Measurements from ENCODE around the gene HOXB1. TPM values are rescaled to one million over a fixed set of nuclear protein-coding genes. Genes with fewer than 3 reads are reported as not detected.
A peak's percentile ranks its signal among the peaks of the same experiment; 100 is the strongest.

Gene HOXB1
- total and polyA plus RNA-seq, 4 donors: not detected

- TF ChIP-seq GABPA (IDR thresholded peaks at IDR 0.05 in 1 of 2, conservative IDR thresholded peaks at IDR 0.05 in 1 of 2): no peak
- TF ChIP-seq ZBTB33 (IDR thresholded peaks at IDR 0.05): no peak
- TF ChIP-seq RAD21 (IDR thresholded peaks at IDR 0.05): no peak
- TF ChIP-seq RXRA (IDR thresholded peaks at IDR 0.05): no peak
- no peak for TF ChIP-seq SP1 (IDR thresholded peaks at IDR 0.05)
- TF ChIP-seq ATF3 (IDR thresholded peaks at IDR 0.05): no peak
- no peak for TF ChIP-seq YY1 (IDR thresholded peaks at IDR 0.05)
- no peak for TF ChIP-seq CTCF (IDR thresholded peaks at IDR 0.05; ENCODE audit: low read depth, low read length, missing input control)
- Histone ChIP-seq H3K4me3 (ENCODE audit: low read depth in 1 of 3, low read length in 3 of 3) (no peak overlapping the region), H3K27me3 (ENCODE audit: control insufficient read depth in 4 of 4, insufficient read depth in 4 of 4, low read length in 3 of 4) (peaks cover 3 to 11% (median 7%) of the 10 kb centered on the region in 4 donors), H3K27ac (ENCODE audit: low read depth in 1 of 2, low read length in 2 of 2) (no peak overlapping the region), H3K9ac (ENCODE audit: low read depth in 1 of 2, low read length in 2 of 2) (no peak overlapping the region), H3K4me1 (ENCODE audit: control insufficient read depth in 4 of 4, insufficient read depth in 4 of 4, low read length in 3 of 4) (peaks cover 0 to 2% (median 0%) of the 10 kb centered on the region in 4 donors), H3K36me3 (ENCODE audit: control insufficient read depth in 4 of 4, insufficient read depth in 3 of 4, low read depth in 1 of 4, low read length in 3 of 4) (no peaks in the 10 kb centered on the region), H3K9me3 (ENCODE audit: control insufficient read depth in 4 of 4, low read length in 3 of 4) (no peaks in the 10 kb centered on the region)
- WGBS: 29% methylated on average over 15 of the region's 15 CpGs
- no peak for DNase-seq (ENCODE audit: low spot score)
Observed at GRCh38 chr17:48561884-48562810, 31.3 kb upstream of the HOXB1 start.

- Histone ChIP-seq H3K9me3 (ENCODE audit: control insufficient read depth in 4 of 4, low read length in 3 of 4) (no peaks in the 10 kb centered on the region), H3K4me1 (ENCODE audit: control insufficient read depth in 4 of 4, insufficient read depth in 4 of 4, low read length in 3 of 4) (peaks cover 0 to 2% (median 0%) of the 10 kb centered on the region in 4 donors), H3K9ac (ENCODE audit: low read depth in 1 of 2, low read length in 2 of 2) (no peak overlapping the region), H3K4me3 (ENCODE audit: low read depth in 1 of 3, low read length in 3 of 3) (no peak overlapping the region), H3K27me3 (ENCODE audit: control insufficient read depth in 4 of 4, insufficient read depth in 4 of 4, low read length in 3 of 4) (peaks cover 3 to 11% (median 5%) of the 10 kb centered on the region in 4 donors), H3K36me3 (ENCODE audit: control insufficient read depth in 4 of 4, insufficient read depth in 3 of 4, low read depth in 1 of 4, low read length in 3 of 4) (no peaks in the 10 kb centered on the region), H3K27ac (ENCODE audit: low read depth in 1 of 2, low read length in 2 of 2) (peak overlapping the region; percentile 6 to 7)
- TF ChIP-seq NR2F2 (IDR thresholded peaks at IDR 0.05): peak; percentile 19
- no peak for TF ChIP-seq GABPA (IDR thresholded peaks at IDR 0.05 in 1 of 2, conservative IDR thresholded peaks at IDR 0.05 in 1 of 2)
- TF ChIP-seq REST (IDR thresholded peaks at IDR 0.05): no peak
- TF ChIP-seq YY1 (IDR thresholded peaks at IDR 0.05): no peak
- TF ChIP-seq JUND (IDR thresholded peaks at IDR 0.05): no peak
- 36% methylated on average over 14 of the region's 14 CpGs for WGBS
- DNase-seq (ENCODE audit: low spot score): no peak
Observed at GRCh38 chr17:48559840-48560817, 29.3 kb upstream of the HOXB1 start.
